GM19351 (cell line): ENCODE results near the gene THSD1.

ENCODE experiments used
- ATAC-seq: cut with Tn5 transposase; IDR thresholded peaks from one replicate; pipeline ENCODE4 v1.9.1; 2021; ENCODE audit warnings: mild to moderate bottlenecking, moderate library complexity; ENCODE audit not compliant: unreplicated experiment

The THSD1 gene, protein sequence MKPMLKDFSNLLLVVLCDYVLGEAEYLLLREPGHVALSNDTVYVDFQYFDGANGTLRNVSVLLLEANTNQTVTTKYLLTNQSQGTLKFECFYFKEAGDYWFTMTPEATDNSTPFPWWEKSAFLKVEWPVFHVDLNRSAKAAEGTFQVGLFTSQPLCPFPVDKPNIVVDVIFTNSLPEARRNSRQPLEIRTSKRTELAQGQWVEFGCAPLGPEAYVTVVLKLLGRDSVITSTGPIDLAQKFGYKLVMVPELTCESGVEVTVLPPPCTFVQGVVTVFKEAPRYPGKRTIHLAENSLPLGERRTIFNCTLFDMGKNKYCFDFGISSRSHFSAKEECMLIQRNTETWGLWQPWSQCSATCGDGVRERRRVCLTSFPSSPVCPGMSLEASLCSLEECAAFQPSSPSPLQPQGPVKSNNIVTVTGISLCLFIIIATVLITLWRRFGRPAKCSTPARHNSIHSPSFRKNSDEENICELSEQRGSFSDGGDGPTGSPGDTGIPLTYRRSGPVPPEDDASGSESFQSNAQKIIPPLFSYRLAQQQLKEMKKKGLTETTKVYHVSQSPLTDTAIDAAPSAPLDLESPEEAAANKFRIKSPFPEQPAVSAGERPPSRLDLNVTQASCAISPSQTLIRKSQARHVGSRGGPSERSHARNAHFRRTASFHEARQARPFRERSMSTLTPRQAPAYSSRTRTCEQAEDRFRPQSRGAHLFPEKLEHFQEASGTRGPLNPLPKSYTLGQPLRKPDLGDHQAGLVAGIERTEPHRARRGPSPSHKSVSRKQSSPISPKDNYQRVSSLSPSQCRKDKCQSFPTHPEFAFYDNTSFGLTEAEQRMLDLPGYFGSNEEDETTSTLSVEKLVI

DNA sequence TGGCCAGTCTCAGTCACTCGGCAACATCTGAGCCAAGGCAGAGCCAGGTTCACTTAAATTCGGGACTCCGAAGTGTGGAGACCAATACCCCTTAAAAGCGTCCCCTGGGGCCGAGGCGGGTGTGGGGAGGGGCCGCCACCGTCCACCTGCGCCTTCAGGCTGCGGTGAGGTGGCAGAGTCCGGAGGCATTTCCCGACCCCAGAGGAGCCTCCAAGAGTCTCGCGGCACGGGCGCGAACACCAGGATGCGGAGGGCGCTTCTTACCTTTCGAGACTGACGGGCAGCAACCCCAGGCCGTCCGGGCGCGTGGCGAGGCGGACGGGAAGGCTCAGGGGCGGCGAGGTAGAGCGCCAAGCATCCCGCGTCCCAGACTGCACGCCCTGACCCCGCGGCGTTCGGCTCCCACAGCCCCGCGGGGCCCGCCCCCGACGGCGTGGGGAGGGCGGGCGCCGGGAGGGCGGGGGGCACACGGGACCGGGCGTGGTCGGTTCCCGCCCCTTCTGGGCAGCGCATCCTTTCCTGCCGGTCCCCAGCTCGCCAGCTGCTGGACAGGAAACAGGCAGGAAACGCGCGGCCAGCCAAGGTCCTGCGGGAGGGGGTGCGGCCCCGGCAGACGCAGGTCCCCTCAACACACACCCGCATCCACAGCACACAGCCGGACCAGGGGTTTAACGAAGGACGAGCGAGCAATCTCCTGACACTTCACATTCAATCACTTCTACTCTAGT is at the start of gene THSD1:
TSS of gene THSD1 (minus strand) at position 406 of the 728 bp plus-strand sequence. CDS start 3,572 bp downstream, outside the sequence.
- no peak for ATAC-seq

DNA sequence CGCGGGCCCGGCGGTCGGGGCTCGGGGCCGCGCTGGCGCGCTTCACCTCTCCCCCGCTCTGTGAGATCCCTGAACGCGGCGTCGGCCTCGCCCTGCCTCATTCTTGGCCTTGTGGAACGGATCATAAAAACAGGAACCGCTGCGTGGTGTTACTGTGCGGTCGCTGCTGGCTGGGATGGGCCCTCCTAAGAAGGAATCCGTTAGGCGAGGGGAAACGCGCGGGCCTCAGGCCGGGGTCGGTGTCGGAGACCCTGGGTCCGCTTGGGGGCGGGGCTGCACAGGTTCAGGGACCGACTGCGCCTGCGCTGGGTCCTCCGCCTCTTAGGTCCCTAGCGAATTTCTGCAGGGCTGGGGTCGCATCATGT is 49.7 kb upstream of the THSD1 start:
- ATAC-seq, result peak; percentile 31

GRCh38 chr13:52454820-52455676 is 49.1 kb upstream of the THSD1 start, which contains the start of gene CKAP2:
TSS of gene CKAP2 (plus strand) at chr13:52455478. CDS start at chr13:52455557, 79 bp downstream.
- peak; percentile 67 for ATAC-seq

DNA sequence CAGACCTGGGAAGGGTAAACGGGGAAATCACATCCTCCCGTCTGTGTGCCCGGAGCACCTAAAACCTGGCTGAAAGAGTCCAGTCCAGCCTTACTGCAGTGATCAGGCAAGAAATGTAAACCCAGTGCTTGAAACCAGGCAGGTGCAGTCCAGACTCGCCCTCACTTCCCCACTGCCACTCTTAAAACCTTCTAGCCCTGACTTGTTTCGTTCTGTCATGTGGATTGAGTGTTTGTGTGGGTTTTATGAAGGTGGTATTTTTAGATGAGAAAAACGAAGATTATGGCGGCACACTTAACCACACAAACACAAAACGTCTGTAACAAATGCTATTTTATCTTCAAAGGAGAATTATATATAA is 48.5 kb upstream of the THSD1 start:
- peak; percentile 34 for ATAC-seq

DNA sequence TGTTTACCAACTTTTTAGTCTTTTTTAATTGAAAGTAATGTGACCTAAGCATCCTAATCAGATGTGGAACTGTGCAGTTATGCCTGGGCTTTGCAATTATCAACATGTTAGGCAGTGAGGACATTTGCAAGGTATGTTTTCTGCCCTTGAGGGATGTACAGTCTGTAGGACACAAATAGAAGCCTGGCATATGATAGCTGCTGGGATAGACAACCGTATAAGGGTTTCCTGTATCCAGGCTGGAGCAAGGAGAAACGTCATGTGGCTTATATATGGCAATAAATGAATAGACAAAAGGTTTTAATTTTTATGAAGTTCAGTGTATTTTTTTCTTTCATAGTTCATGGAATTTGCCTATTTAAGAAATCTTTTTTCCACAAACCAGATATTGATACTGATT is 46.5 kb upstream of the THSD1 start:
- ATAC-seq, result no peak

GRCh38 chr13:52451135-52451804 is 45.3 kb upstream of the THSD1 start:
- no peak for ATAC-seq

GRCh38 chr13:52450793-52451116 is 44.8 kb upstream of the THSD1 start:
- no peak for ATAC-seq

DNA sequence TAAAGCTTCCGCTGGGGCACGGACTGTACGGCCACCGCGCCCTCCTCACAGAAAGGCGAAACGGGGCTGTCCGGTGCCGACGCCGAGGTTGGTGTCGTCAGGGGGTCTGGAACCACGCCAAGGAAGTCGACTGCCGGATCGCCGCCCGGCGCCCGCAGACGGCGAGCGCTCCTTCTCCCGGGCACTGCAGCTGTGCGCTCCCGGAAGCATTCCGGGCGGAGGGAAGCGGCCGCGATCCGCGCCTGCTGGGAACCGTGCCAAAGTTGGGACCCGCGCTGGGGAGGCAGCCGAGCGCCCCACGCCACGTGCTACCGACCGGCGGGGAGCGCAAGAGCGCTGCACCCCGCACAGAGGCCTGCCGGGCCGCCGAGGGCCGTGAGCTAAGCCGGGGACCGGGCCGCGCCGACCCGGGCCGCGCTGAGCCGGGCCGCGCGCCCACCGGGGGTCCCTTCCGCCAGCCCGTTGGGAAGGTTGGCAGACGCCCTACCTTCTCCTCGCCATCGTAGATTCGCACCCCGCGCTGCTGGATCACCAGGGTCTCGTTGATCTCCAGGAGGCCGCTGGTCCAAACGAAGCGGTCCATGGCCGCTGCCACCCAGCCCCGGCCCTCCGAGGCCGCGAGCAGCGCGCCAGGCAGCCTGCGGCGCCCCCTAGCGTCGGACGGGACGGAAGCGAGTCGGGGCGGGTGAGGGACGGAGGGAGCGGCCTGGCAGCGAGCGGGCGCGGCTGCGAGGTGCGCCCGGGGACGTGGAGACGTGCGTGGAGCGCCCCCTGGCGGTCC is 44.2 kb upstream of the THSD1 start, which contains the start of gene VPS36:
TSS of gene VPS36 (minus strand) at position 623 of the 781 bp plus-strand sequence. CDS start at position 583, 40 bp downstream.
- peak; percentile 48 for ATAC-seq

GRCh38 chr13:52449331-52450011 is 43.5 kb upstream of the THSD1 start:
- ATAC-seq, result peak; percentile 0

- no peak for ATAC-seq
These were observed 42.0 kb upstream of the THSD1 start for GRCh38 chr13:52447815-52448552.

- ATAC-seq, result no peak
These were observed 41.4 kb upstream of the THSD1 start for GRCh38 chr13:52447354-52447753.

DNA sequence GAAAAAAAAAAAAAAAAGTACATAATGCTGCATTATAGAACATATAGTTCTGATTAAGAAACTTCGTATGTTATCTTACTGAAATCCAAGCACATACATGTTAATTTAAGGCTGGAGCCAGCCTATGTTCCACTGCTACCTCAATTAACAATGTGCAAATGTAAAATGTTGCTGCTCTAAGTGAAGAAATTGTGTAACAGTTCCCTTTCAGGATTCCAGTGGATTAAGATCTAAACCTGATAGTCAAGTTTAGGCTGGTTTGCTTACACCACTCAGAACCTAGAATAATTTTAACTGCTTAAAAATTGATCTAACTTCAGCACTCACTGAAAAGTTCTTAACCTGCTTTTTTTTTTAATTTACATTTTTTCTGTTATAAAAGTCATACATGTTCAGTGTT is 40.3 kb upstream of the THSD1 start:
- ATAC-seq, result no peak

- no peak for ATAC-seq
These were observed 26.5 kb upstream of the THSD1 start for GRCh38 chr13:52432456-52432855.

GRCh38 chr13:52428295-52428694 is 22.3 kb upstream of the THSD1 start:
- ATAC-seq, result no peak

GRCh38 chr13:52421216-52421615 is 15.2 kb upstream of the THSD1 start:
- ATAC-seq, result no peak

DNA sequence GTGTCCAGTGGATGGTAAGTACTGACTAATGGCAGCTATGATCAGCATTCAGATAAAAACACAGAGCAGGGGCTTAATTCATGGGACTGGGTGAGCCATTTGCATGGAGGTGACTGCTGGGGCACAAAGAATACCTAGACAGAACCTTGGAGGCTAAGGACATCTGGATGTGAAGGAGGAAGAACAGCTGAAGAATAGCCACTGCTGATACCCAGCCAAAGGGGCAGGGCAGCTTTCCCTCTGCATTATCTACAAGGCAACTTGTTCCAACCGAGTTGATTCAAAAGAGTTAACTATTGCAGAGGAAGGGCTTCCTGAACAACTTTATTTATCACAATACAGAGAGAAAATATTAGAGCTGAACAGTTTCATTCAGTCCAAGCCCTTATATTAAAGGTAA is 13.1 kb upstream of the THSD1 start:
- no peak for ATAC-seq

DNA sequence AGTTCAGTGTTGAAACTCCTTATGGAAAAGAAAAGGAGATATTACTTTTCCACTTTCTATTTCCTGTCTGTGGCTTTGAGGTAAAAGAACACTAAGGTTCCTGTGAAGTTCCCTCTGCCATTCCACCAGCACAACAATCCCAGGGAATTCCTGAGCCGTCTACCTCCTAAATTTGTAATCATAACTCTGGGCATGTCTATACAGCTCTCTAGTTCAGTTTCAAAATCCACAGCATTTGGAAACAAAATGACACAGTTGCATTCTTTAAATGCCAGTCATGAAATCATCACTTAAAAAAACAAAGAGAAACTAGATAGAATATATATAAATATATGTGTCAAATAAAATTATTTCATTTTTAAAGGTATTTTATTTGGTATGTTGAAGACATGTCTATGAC is 9.0 kb upstream of the THSD1 start:
- no peak for ATAC-seq

GRCh38 chr13:52414051-52414450 is 8.1 kb upstream of the THSD1 start:
- ATAC-seq, result no peak
